Tibial nerve (tissue), 4 donors: ENCODE data around the gene GALNS. TPM values are rescaled to one million over a fixed set of nuclear protein-coding genes. Genes with fewer than 3 reads are reported as not detected.
A peak's percentile ranks its signal among the peaks of the same experiment; 100 is the strongest.

Experiments
- DNase-seq, 2 donors: peaks; one replicate each; pipeline ENCODE4 v3.0.0-alpha.2; 2019; ENCODE audit warnings: low spot score in 2 of 2
- H3K27ac ChIP-seq, 4 donors: fragments of 200-600 bp; sonication (generic) in 3 of 4; one replicate each; pipeline ENCODE4 v1.5.1; 2017 to 2019; ENCODE audit warnings: mild to moderate bottlenecking in 1 of 4
- H3K27me3 ChIP-seq, 2 donors: fragments of 200-600 bp; sonication (generic) in 1 of 2; one replicate each; pipeline versions ENCODE4 v1.5.1 to v1.6.0; 2017 to 2019
- H3K36me3 ChIP-seq, 3 donors: fragments of 200-600 bp; sonication (generic); one replicate each; pipeline ENCODE4 v1.5.1; 2018 to 2019
- H3K4me1 ChIP-seq, 4 donors: fragments of 200-600 bp; sonication (generic) in 3 of 4; one replicate each; pipeline ENCODE4 v1.5.1; 2017 to 2019
- H3K4me3 ChIP-seq, 4 donors: fragments of 200-600 bp; sonication (generic) in 3 of 4; one replicate each; pipeline ENCODE4 v1.5.1; 2017 to 2019; ENCODE audit warnings: mild to moderate bottlenecking in 1 of 4, moderate library complexity in 1 of 4
- H3K9me3 ChIP-seq, 4 donors: fragments of 200-600 bp; sonication (generic) in 3 of 4; one replicate each; pipeline ENCODE4 v1.5.1; 2017 to 2019
- CTCF ChIP-seq, 5 experiments: fragments of 200-600 bp in 3 of 5; fragments of 450-650 bp in 2 of 5; sonication (generic) in 3 of 5; IDR thresholded peaks; one replicate each; pipeline ENCODE4 v1.5.1; 2016 to 2019; ENCODE audit warnings: antibody characterized with exemption in 5 of 5, mild to moderate bottlenecking in 3 of 5, moderate library complexity in 2 of 5
- EP300 ChIP-seq, 2 donors: sonication (generic); formaldehyde crosslinking; IDR thresholded peaks; one replicate each; pipeline ENCODE4 v1.6.1; 2017; ENCODE audit warnings: antibody characterized with exemption in 2 of 2, mild to moderate bottlenecking in 1 of 2
- POLR2A ChIP-seq, 2 donors: fragments of 450-650 bp; IDR thresholded peaks; one replicate each; pipeline ENCODE4 v1.6.1; 2017; ENCODE audit warnings: antibody characterized with exemption in 2 of 2, mild to moderate bottlenecking in 2 of 2, moderate library complexity in 2 of 2
- whole genome bisulfite sequencing, 2 donors: methylation state at CpG; one replicate each; pipeline ENCODE4 v1.1.5; 2018; 5-methylcytosine and 5-hydroxymethylcytosine counted together
- total RNA-seq, 4 donors: library from RNA; depleted of rRNA; stranded (reverse); fragments of >200 nt; gene quantifications; one replicate each; pipeline ENCODE4 v1.1.0, GENCODE V29; 2016

Gene GALNS
- total RNA-seq, 4 donors from 2014 or later: 15.1 to 80.1 (median 43.2) TPM

GRCh38 chr16:88813269-88814143 lies 43.2 kb downstream of the GALNS start:
- Histone ChIP-seq H3K9me3 (no peaks in the 10 kb centered on the region), H3K27ac (peak overlapping the region in 3 of 4 donors; percentile 91 to 95 (median 95)), H3K27me3 (no peaks in the 10 kb centered on the region), H3K36me3 (peaks cover 0 to 33% (median 0%) of the 10 kb centered on the region in 3 donors), H3K4me3 (peak overlapping the region in 1 of 4 donors; percentile 79), H3K4me1 (peaks cover 0 to 35% (median 26%) of the 10 kb centered on the region in 4 donors)
- no peak for DNase-seq
- 59 to 60% methylated on average over 26 of the region's 26 CpGs for WGBS, 2 donors
- TF ChIP-seq POLR2A (IDR thresholded peaks at IDR 0.05) (no peak), EP300 (IDR thresholded peaks at IDR 0.05) (no peak), CTCF (IDR thresholded peaks at IDR 0.05) (no peak)

- peak; percentile 43 to 52 for DNase-seq
- WGBS, 2 donors: 47 to 60% methylated on average over 32 to 36 of the region's 37 CpGs
- no peaks in the 10 kb centered on the region for H3K27me3 ChIP-seq
- no peak for TF ChIP-seq POLR2A (IDR thresholded peaks at IDR 0.05)
- no peak for TF ChIP-seq EP300 (IDR thresholded peaks at IDR 0.05)
- no peak for TF ChIP-seq CTCF (IDR thresholded peaks at IDR 0.05)
- H3K36me3 ChIP-seq: peaks cover 0 to 37% (median 0%) of the 10 kb centered on the region in 3 donors
- peaks cover 0 to 35% (median 26%) of the 10 kb centered on the region in 4 donors for H3K4me1 ChIP-seq
- H3K4me3 ChIP-seq: peak overlapping the region; percentile 76 to 86 (median 81)
- H3K9me3 ChIP-seq: no peaks in the 10 kb centered on the region
- H3K27ac ChIP-seq: peak overlapping the region; percentile 84 to 95 (median 93)
These were observed 44.1 kb downstream of the GALNS start for GRCh38 chr16:88812513-88813268.

- H3K27me3 ChIP-seq: no peaks in the 10 kb centered on the region
- 1% methylated on average over 38 to 47 of the region's 84 CpGs for WGBS, 2 donors
- peak within 1 kb of the TSS; percentile 84 to 95 (median 93) for H3K27ac ChIP-seq
- H3K4me3 ChIP-seq: peak within 1 kb of the TSS; percentile 76 to 86 (median 81)
- no peaks in the 10 kb centered on the region for H3K9me3 ChIP-seq
- TF ChIP-seq POLR2A (IDR thresholded peaks at IDR 0.05): peak; percentile 54 to 79
- peak; percentile 24 to 49 (median 35) for TF ChIP-seq CTCF (IDR thresholded peaks at IDR 0.05)
- TF ChIP-seq EP300 (IDR thresholded peaks at IDR 0.05): peak in 1 of 2 donors; percentile 94
- peaks cover 0 to 38% (median 0%) of the 10 kb centered on the region in 3 donors for H3K36me3 ChIP-seq
- DNase-seq: peak; percentile 88
- peaks cover 0 to 35% (median 26%) of the 10 kb centered on the region in 4 donors for H3K4me1 ChIP-seq
These were observed 44.8 kb downstream of the GALNS start, which contains the start of gene APRT for GRCh38 chr16:88811769-88812512. APRT (minus strand) TSS chr16:88811928; CDS start chr16:88811899, 29 bp downstream.

GRCh38 chr16:88810912-88811768 lies 45.6 kb downstream of the GALNS start:
- peak; percentile 64 to 70 for DNase-seq
- H3K36me3 ChIP-seq: peaks cover 0 to 34% (median 0%) of the 10 kb centered on the region in 3 donors
- peaks cover 0 to 35% (median 26%) of the 10 kb centered on the region in 4 donors for H3K4me1 ChIP-seq
- H3K27ac ChIP-seq: peak overlapping the region; percentile 84 to 95 (median 93)
- H3K4me3 ChIP-seq: peak overlapping the region; percentile 76 to 86 (median 81)
- TF ChIP-seq POLR2A (IDR thresholded peaks at IDR 0.05) (peak; percentile 45 to 91), CTCF (IDR thresholded peaks at IDR 0.05) (no peak), EP300 (IDR thresholded peaks at IDR 0.05) (peak; percentile 20 to 99)
- 1% methylated on average over 37 to 54 of the region's 65 CpGs for WGBS, 2 donors
- no peaks in the 10 kb centered on the region for H3K9me3 ChIP-seq
- H3K27me3 ChIP-seq: no peaks in the 10 kb centered on the region
